Measurements from ENCODE around the gene TERT.

- TF ChIP-seq CTCF (IDR thresholded peaks at IDR 0.05) (no peak), POLR2A (IDR thresholded peaks at IDR 0.05) (no peak)
Measured at GRCh38 chr5:1337489-1338195, 42.8 kb upstream of the TERT start.
